Ovary (tissue), 9 donors: ENCODE results near the gene ERBB2. TPM values are rescaled to one million over a fixed set of nuclear protein-coding genes. Genes with fewer than 3 reads are reported as not detected.
A peak's percentile ranks its signal among the peaks of the same experiment; 100 is the strongest.

Experiments used
- DNase-seq, 5 donors: peaks; one replicate each; pipeline ENCODE4 v3.0.0-alpha.2; 2019 to 2020
- H3K27ac ChIP-seq, 2 donors: fragments of 200-600 bp; one replicate each; pipeline versions ENCODE4 v1.5.1 to v1.8.0; 2019 to 2022
- H3K27me3 ChIP-seq: fragments of 200-600 bp; one replicate; pipeline ENCODE4 v1.8.0; 2022
- H3K36me3 ChIP-seq: fragments of 200-600 bp; sonication (generic); one replicate; pipeline ENCODE4 v1.5.1; 2019
- H3K4me1 ChIP-seq: one replicate; pipeline ENCODE4 v1.8.1; 2013; ENCODE audit warnings: mild to moderate bottlenecking, moderate library complexity; ENCODE audit not compliant: insufficient read depth
- H3K4me3 ChIP-seq: fragments of 200-600 bp; sonication (generic); one replicate; pipeline ENCODE4 v1.5.1; 2017
- H3K9me3 ChIP-seq, 2 donors: fragments of 200-600 bp in 1 of 2; sonication (generic) in 1 of 2; one replicate each; pipeline versions ENCODE4 v1.5.1 to v1.8.1; 2013 to 2019; ENCODE audit warnings: mild to moderate bottlenecking in 1 of 2, moderate library complexity in 1 of 2
- CTCF ChIP-seq, 3 donors: fragments of 450-650 bp in 2 of 3; fragments of 200-600 bp in 1 of 3; IDR thresholded peaks; one replicate each; pipeline versions ENCODE4 v1.5.1 to v1.8.0; 2016 to 2022; ENCODE audit warnings: antibody characterized with exemption in 3 of 3, mild to moderate bottlenecking in 1 of 3
- EP300 ChIP-seq: sonication (generic); formaldehyde crosslinking; IDR thresholded peaks from one replicate; pipeline ENCODE4 v1.6.1; 2017; ENCODE audit warnings: antibody characterized with exemption
- POLR2A ChIP-seq: fragments of 450-650 bp; IDR thresholded peaks from one replicate; pipeline ENCODE4 v1.6.1; 2017; ENCODE audit warnings: antibody characterized with exemption, mild to moderate bottlenecking, moderate library complexity
- WGBS, 3 donors: extraction: QIAGEN DNeasy Blood & Tissue Kit in 1 of 3; methylation state at CpG; one replicate each; pipeline versions ENCODE4 v1.1.5 to v1.1.7; 2013 to 2017; 5-methylcytosine and 5-hydroxymethylcytosine counted together
- intact Hi-C, 4 donors: fragments of 100-400 bp; cut with DNase I; formaldehyde crosslinking; loops; one replicate each; pipeline versions ENCODE4 v1.11.0 to v1.15.1; 2022 to 2023
- polyA plus RNA-seq, 2 donors: library from polyadenylated mRNA; stranded (reverse); fragments of 200-250 nt in 1 of 2; fragments of 350-450 nt in 1 of 2; fragmentation: Illumina TruSeq in 1 of 2; extraction: RNeasy Lipid Tissue Mini Kit (QIAGEN cat#74804) in 1 of 2; gene quantifications; one replicate each; pipeline ENCODE4 v1.2.3, GENCODE V29; 2013 to 2014
- total RNA-seq, 7 donors: library from RNA; depleted of rRNA in 2 of 7; stranded (reverse); fragments of >200 nt in 2 of 7; fragmentation: NEBNext Ultra II Directional in 3 of 7; extraction: Animal tissue kit (Norgen Biotek cat#: 25700) in 3 of 7; gene quantifications; one replicate each; pipeline versions ENCODE4 v1.1.0 to v1.2.4, GENCODE V29; 2016 to 2023
- donor health status: DM: no; HTN: no; CAD: no; lungs with moderate emphysema.
- donor health status: DM: no; HTN: no; CAD: no.
- donor health status: Bipolar disorder and iron deficiency.
- donor health status: DM: yes; HTN: yes; CAD: no.
- donor health status: DM: no; HTN: no; CAD: no.
- donor health status: DM: yes; HTN: yes; CAD: no.

The ERBB2 gene
- total and polyA plus RNA-seq, 9 donors = 20.1 to 66.3 (median 50.6) TPM

DNA sequence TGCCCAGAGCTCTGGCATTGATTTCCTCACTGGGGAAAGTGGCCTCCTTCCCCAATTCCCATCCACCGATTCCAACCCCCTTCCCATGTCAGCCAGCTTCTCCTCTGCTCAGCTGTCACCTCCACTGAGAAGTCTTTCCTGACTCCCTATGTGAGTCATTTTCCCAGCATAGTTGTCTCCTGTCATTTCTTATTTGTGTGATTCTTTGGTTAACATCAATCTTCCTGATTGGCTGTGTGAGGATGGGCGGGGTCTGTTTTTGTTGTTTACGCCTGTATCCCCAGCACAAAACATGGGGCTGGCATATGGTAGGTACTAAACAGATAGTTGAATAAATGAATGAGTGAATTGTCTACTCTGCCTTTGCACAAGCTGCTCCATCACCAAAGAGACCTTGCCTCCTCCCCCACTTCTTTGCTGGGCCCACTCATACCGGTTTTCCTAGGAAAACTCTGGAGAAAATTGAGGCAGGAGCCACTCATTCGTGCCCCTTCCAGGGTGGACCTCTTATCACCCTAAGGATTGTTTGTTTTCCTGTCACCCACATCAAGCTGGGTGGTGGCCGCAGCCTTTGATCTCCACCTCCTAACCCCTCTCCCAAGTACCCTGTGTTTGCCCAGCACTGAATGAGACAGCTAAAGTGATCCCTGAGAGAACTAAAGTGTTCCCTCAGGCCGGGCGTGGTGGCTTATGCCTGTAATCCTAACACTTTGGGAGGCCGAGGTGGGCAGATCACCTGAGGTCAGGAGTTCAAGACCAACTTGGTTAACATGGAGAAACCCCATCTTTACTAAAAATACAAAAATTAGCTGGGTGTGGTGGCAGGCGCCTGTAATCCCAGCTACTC, 36.7 kb downstream of the ERBB2 start:
- H3K27me3 ChIP-seq = no peaks in the 10 kb centered on the region
- no peak overlapping the region for H3K4me3 ChIP-seq

DNA sequence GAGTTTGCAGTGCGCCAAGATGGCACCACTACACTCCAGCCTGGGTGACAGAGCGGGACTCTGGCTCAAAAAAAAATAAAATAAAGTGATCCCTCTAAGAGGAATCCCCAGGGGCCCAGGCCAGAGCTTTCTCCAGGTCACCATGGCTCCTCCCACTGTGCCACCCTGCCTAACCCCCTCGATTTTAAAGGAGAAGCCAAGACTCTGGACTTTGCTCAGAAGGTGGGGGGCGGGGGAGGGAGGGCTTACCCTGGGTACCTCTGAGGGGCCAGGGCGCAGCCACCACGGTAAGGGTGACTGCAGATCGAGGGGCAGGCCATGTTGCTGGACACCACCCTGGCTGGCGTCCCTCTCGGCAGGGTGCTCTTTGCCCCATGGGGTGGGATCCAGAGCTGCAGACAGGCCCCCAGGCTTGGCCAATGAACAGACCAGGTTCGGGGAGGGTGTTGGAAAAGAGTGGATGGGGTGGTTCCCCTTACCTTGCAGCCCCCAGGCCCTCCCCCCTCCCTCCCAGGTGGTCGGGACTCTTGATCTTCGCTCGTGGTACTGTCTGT, 37.4 kb downstream of the ERBB2 start:
- peaks cover 2% of the 10 kb centered on the region for H3K4me1 ChIP-seq
- WGBS, 3 donors = 48 to 56% (median 51%) methylated on average over 13 of the region's 13 CpGs
- no peaks in the 10 kb centered on the region for H3K27me3 ChIP-seq
- H3K9me3 ChIP-seq = no peaks in the 10 kb centered on the region
- intact Hi-C loops = no loop called here
- no peak for TF ChIP-seq CTCF (IDR thresholded peaks at IDR 0.05)
- no peak overlapping the region for H3K27ac ChIP-seq
- DNase-seq = no peak
- no peaks in the 10 kb centered on the region for H3K36me3 ChIP-seq
- no peak overlapping the region for H3K4me3 ChIP-seq

More for the DNA sequence above, 36.7 kb downstream of the ERBB2 start:
- DNase-seq = no peak
- Histone ChIP-seq H3K36me3 (no peaks in the 10 kb centered on the region), H3K4me1 (peaks cover 2% of the 10 kb centered on the region), H3K27ac (no peak overlapping the region), H3K9me3 (no peaks in the 10 kb centered on the region)
- TF ChIP-seq POLR2A (no peak), CTCF (IDR thresholded peaks at IDR 0.05) (no peak), EP300 (no peak)
- intact Hi-C loops = no loop called here
- WGBS, 3 donors = 71 to 76% (median 74%) methylated on average over 10 of the region's 10 CpGs

GRCh38 chr17:39737760-39738567, 38.1 kb downstream of the ERBB2 start, which contains the start of gene GRB7:
TSS of gene GRB7 (plus strand) at chr17:39737938. CDS start at chr17:39742302, 4,364 bp downstream.
- no peak within 1 kb of the TSS for H3K27ac ChIP-seq
- WGBS, 3 donors = 4 to 10% (median 4%) methylated on average over 33 to 34 of the region's 34 CpGs
- H3K36me3 ChIP-seq = no peaks in the 10 kb centered on the region
- peak within 1 kb of the TSS; percentile 28 for H3K4me3 ChIP-seq
- no peaks in the 10 kb centered on the region for H3K27me3 ChIP-seq
- intact Hi-C loops = no loop called here
- no peak for TF ChIP-seq EP300
- TF ChIP-seq CTCF (IDR thresholded peaks at IDR 0.05) = no peak
- TF ChIP-seq POLR2A = no peak
- no peak for DNase-seq
- peaks cover 2% of the 10 kb centered on the region for H3K4me1 ChIP-seq
- no peaks in the 10 kb centered on the region for H3K9me3 ChIP-seq

DNA sequence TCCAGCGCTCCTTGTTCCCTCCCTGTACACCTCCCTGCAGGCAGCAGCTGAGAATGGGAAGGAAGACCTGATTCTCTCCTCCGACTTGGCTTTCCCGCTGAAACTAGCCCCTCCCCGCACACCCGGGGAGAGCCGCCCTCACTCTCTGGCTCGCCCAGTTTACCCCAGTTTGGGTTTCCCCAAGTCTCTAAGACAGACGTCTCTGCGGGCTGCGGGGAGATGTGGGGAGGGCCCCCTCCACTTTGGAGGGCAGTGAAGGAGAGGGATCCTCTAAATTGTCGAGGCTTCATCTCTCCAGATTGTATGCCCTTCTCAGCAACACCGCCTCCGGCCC, 38.7 kb downstream of the ERBB2 start:
- Histone ChIP-seq H3K4me3 (peak overlapping the region; percentile 11), H3K27ac (no peak overlapping the region), H3K27me3 (no peaks in the 10 kb centered on the region), H3K36me3 (no peaks in the 10 kb centered on the region), H3K4me1 (peaks cover 2% of the 10 kb centered on the region), H3K9me3 (no peaks in the 10 kb centered on the region)
- intact Hi-C loops = no loop called here
- no peak for TF ChIP-seq EP300
- TF ChIP-seq CTCF (IDR thresholded peaks at IDR 0.05) = no peak
- no peak for TF ChIP-seq POLR2A
- 0 to 1% (median 1%) methylated on average over 13 of the region's 13 CpGs for WGBS, 3 donors
- no peak for DNase-seq
